ENCODE data around the gene HTRA1. TPM values are rescaled to one million over a fixed set of nuclear protein-coding genes. Genes with fewer than 3 reads are reported as not detected.
A peak's percentile ranks its signal among the peaks of the same experiment; 100 is the strongest.

Gene HTRA1
- total and polyA plus RNA-seq, 2 donors from 2014 or later, result 86.0 to 345 TPM

DNA sequence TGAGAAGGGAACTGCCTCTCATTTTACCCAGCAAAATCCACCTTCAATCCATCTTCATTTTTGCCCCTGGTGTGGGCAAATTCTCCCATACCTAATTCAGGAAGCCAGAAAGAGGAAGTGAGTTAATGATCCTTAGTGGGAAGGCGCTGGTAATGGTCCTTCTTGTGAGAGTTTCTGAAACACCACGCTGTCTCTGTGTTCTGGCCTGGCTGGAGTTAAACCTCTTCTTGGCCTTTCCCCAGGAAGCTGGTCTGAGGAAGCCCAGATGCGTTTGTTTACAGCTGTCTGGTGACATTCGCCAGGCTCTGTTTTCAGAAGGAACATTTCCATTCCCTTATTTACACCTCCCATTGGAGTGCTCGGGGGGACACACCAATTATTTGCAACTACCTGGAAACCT, 24.3 kb downstream of the HTRA1 start:
- no peak overlapping the region for H3K27ac ChIP-seq (ENCODE audit: low read depth in 2 of 2, low read length in 2 of 2)
- peaks cover 0 to 12% (median 3%) of the 10 kb centered on the region in 3 donors for H3K4me1 ChIP-seq (ENCODE audit: control insufficient read depth in 2 of 3, insufficient read depth in 2 of 3, low read depth in 1 of 3, low read length in 3 of 3)
- no peak overlapping the region for H3K4me3 ChIP-seq (ENCODE audit: low read length in 3 of 3)
- H3K9me3 ChIP-seq (ENCODE audit: control insufficient read depth in 2 of 3, insufficient read depth in 1 of 3, low read length in 3 of 3), result no peaks in the 10 kb centered on the region
- H3K27me3 ChIP-seq (ENCODE audit: control insufficient read depth, insufficient read depth, low read length), result no peaks in the 10 kb centered on the region
- no peaks in the 10 kb centered on the region for H3K36me3 ChIP-seq (ENCODE audit: control insufficient read depth in 2 of 3, insufficient read depth in 3 of 3, low read length in 3 of 3)
- intact Hi-C loops (cut with DNase I), result no loop called here
- DNase-seq (peak in 1 of 5 donors; percentile 79), FAIRE-seq (no peak)
- TF ChIP-seq, protein P1, sequence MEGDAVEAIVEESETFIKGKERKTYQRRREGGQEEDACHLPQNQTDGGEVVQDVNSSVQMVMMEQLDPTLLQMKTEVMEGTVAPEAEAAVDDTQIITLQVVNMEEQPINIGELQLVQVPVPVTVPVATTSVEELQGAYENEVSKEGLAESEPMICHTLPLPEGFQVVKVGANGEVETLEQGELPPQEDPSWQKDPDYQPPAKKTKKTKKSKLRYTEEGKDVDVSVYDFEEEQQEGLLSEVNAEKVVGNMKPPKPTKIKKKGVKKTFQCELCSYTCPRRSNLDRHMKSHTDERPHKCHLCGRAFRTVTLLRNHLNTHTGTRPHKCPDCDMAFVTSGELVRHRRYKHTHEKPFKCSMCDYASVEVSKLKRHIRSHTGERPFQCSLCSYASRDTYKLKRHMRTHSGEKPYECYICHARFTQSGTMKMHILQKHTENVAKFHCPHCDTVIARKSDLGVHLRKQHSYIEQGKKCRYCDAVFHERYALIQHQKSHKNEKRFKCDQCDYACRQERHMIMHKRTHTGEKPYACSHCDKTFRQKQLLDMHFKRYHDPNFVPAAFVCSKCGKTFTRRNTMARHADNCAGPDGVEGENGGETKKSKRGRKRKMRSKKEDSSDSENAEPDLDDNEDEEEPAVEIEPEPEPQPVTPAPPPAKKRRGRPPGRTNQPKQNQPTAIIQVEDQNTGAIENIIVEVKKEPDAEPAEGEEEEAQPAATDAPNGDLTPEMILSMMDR (IDR thresholded peaks at IDR 0.05; ENCODE audit: borderline replicate concordance, extremely low read depth, insufficient read depth), result no peak
- no peak overlapping the region for H3K9ac ChIP-seq (ENCODE audit: low read length in 3 of 3)

- H3K9me3 ChIP-seq (ENCODE audit: control insufficient read depth in 2 of 3, insufficient read depth in 1 of 3, low read length in 3 of 3), result no peaks in the 10 kb centered on the region
- intact Hi-C loops (cut with DNase I), result no loop called here
- DNase-seq (no peak), FAIRE-seq (no peak)
- H3K4me1 ChIP-seq (ENCODE audit: control insufficient read depth in 2 of 3, insufficient read depth in 2 of 3, low read depth in 1 of 3, low read length in 3 of 3), result peaks cover 0 to 12% (median 3%) of the 10 kb centered on the region in 3 donors
- no peak overlapping the region for H3K9ac ChIP-seq (ENCODE audit: low read length in 3 of 3)
- TF ChIP-seq, protein P1 (IDR thresholded peaks at IDR 0.05; ENCODE audit: borderline replicate concordance, extremely low read depth, insufficient read depth), result no peak
- H3K27me3 ChIP-seq (ENCODE audit: control insufficient read depth, insufficient read depth, low read length), result no peaks in the 10 kb centered on the region
- no peak overlapping the region for H3K4me3 ChIP-seq (ENCODE audit: low read length in 3 of 3)
- H3K36me3 ChIP-seq (ENCODE audit: control insufficient read depth in 2 of 3, insufficient read depth in 3 of 3, low read length in 3 of 3), result no peaks in the 10 kb centered on the region
- H3K27ac ChIP-seq (ENCODE audit: low read depth in 2 of 2, low read length in 2 of 2), result no peak overlapping the region
Observed at GRCh38 chr10:122486406-122487080, 25.2 kb downstream of the HTRA1 start.

DNA sequence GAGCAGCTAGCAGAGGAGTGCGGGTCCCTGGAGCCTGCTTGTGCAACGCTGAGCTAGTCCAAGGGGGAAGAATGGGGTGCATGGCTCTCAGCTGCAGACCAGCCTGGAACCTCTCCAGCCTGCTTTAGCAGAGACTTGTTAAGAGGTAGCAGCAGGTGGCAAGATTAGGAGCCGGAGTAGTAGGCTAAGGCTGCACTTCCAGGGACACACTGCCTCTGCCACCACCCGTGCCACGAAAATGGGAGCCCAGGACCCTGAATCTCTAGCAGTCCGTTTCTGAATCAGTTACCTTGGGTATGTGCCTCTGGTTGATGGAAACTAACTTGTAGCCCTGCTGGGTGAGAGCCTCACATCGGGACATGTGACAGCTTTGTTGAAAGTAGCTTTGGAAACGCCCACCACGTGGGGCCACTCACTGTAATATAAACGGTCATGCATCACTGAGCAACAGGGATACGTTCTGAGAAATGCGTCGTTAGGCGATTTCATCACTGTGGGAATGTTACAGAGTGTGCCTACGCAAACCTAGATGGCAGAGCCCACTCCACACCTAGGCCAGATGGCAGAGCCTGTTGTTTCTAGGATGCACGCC, 25.9 kb downstream of the HTRA1 start:
- FAIRE-seq (no peak), DNase-seq (peak in 4 of 5 donors; percentile 68 to 87 (median 76))
- no peaks in the 10 kb centered on the region for H3K36me3 ChIP-seq (ENCODE audit: control insufficient read depth in 2 of 3, insufficient read depth in 3 of 3, low read length in 3 of 3)
- TF ChIP-seq, protein P1 (IDR thresholded peaks at IDR 0.05; ENCODE audit: borderline replicate concordance, extremely low read depth, insufficient read depth), result no peak
- H3K9ac ChIP-seq (ENCODE audit: low read length in 3 of 3), result no peak overlapping the region
- H3K9me3 ChIP-seq (ENCODE audit: control insufficient read depth in 2 of 3, insufficient read depth in 1 of 3, low read length in 3 of 3), result no peaks in the 10 kb centered on the region
- H3K4me3 ChIP-seq (ENCODE audit: low read length in 3 of 3), result no peak overlapping the region
- peaks cover 0 to 12% (median 3%) of the 10 kb centered on the region in 3 donors for H3K4me1 ChIP-seq (ENCODE audit: control insufficient read depth in 2 of 3, insufficient read depth in 2 of 3, low read depth in 1 of 3, low read length in 3 of 3)
- H3K27me3 ChIP-seq (ENCODE audit: control insufficient read depth, insufficient read depth, low read length), result no peaks in the 10 kb centered on the region
- intact Hi-C loops (cut with DNase I), result no loop called here
- no peak overlapping the region for H3K27ac ChIP-seq (ENCODE audit: low read depth in 2 of 2, low read length in 2 of 2)

Data from kidney (tissue), 14 donors.